Heart left ventricle (tissue), 16 donors: ENCODE measurements around the gene DPP9. TPM values are rescaled to one million over a fixed set of nuclear protein-coding genes. Genes with fewer than 3 reads are reported as not detected.

Experiments
- ATAC-seq, 4 donors: fragments of 200-7000 bp; cut with Tn5 transposase; one replicate each; pipeline ENCODE4 v1.9.1; 2020 to 2022; ENCODE audit warnings: moderate library complexity in 4 of 4, mild to moderate bottlenecking in 3 of 4, moderate number of reproducible peaks in 1 of 4
- DNase-seq, 5 donors: peaks; one replicate each; pipeline ENCODE4 v3.0.0-alpha.2; 2020
- H3K27ac ChIP-seq, 12 donors: fragments of 200-600 bp; sonication (generic) in 4 of 12; one replicate each; pipeline versions ENCODE4 v1.5.0 to v1.8.0; 2016 to 2022; ENCODE audit warnings: mild to moderate bottlenecking in 2 of 12
- H3K27me3 ChIP-seq, 9 donors: fragments of 200-600 bp; sonication (generic) in 2 of 9; one replicate each; pipeline versions ENCODE4 v1.5.1 to v1.8.0; 2016 to 2022; ENCODE audit warnings: mild to moderate bottlenecking in 3 of 9
- H3K36me3 ChIP-seq, 9 donors: fragments of 200-600 bp; sonication (generic) in 2 of 9; one replicate each; pipeline versions ENCODE4 v1.5.0 to v1.8.0; 2018 to 2022; ENCODE audit warnings: mild to moderate bottlenecking in 2 of 9
- H3K4me1 ChIP-seq, 12 donors: fragments of 200-600 bp; sonication (generic) in 4 of 12; one replicate each; pipeline versions ENCODE4 v1.5.0 to v1.8.0; 2016 to 2022; ENCODE audit warnings: mild to moderate bottlenecking in 3 of 12
- H3K4me3 ChIP-seq, 12 donors: fragments of 200-600 bp; sonication (generic) in 4 of 12; one replicate each; pipeline versions ENCODE4 v1.5.0 to v1.8.0; 2017 to 2022; ENCODE audit warnings: mild to moderate bottlenecking in 9 of 12, moderate library complexity in 4 of 12
- H3K9me3 ChIP-seq, 12 donors: fragments of 200-600 bp; sonication (generic) in 4 of 12; one replicate each; pipeline versions ENCODE4 v1.5.0 to v1.8.0; 2016 to 2022; ENCODE audit warnings: mild to moderate bottlenecking in 1 of 12
- POLR2A ChIP-seq, 2 donors: fragments of 450-650 bp; IDR thresholded peaks; one replicate each; pipeline ENCODE4 v1.6.1; 2017; ENCODE audit warnings: antibody characterized with exemption in 2 of 2, mild to moderate bottlenecking in 2 of 2, moderate library complexity in 2 of 2
- WGBS, 4 donors: extraction: QIAGEN DNeasy Blood & Tissue Kit in 2 of 4; methylation state at CpG; one replicate each; pipeline versions ENCODE4 v1.1.5 to v1.1.7; 2013 to 2018; 5-methylcytosine and 5-hydroxymethylcytosine counted together
- intact Hi-C, 10 donors: fragments of 100-400 bp; cut with DNase I; formaldehyde crosslinking; loops; one replicate each; pipeline versions ENCODE4 v1.11.1 to v1.14.2; 2022
- polyA plus RNA-seq, 2 donors: library from polyadenylated mRNA; stranded (reverse); fragments of 200-250 nt; gene quantifications; one replicate each; pipeline ENCODE4 v1.2.3, GENCODE V29; 2013
- total RNA-seq, 9 donors: library from RNA; depleted of rRNA in 2 of 9; stranded (reverse); fragments of >200 nt in 2 of 9; fragmentation: NEBNext Ultra II Directional in 3 of 9; extraction: Animal tissue kit (Norgen Biotek cat#: 25700) in 3 of 9; gene quantifications; one replicate each; pipeline versions ENCODE4 v1.1.0 to v1.2.4, GENCODE V29; 2016 to 2023
- TF ChIP-seq, protein P1 (sequence below), 12 donors: fragments of 200-600 bp; sonication (generic) in 4 of 12; IDR thresholded peaks; one replicate each; pipeline versions ENCODE4 v1.5.0 to v1.8.0; 2018 to 2022; ENCODE audit warnings: antibody characterized with exemption in 12 of 12, mild to moderate bottlenecking in 5 of 12
- donor health status: ischemic (EF 13 %, LVEDD 7.1; RV severe dilation, severe dysfunction).
- donor health status: healthy with polysubstance abuse.
- donor health status: DM: no; HTN: yes; CAD: no.
- donor health status: DM: no; HTN: no; CAD: no.
- donor health status: ischemic (EF 25% LVEDD 6.9; RV normal size, moderate dysfunction).
- donor health status: ischemic (EF 25% LVEDD 5.7; RV mildly dilated, moderate dysfunction).
- donor health status: healthy.
- donor health status: DM: yes; HTN: yes; CAD: no.
- donor health status: ischemic (EF 35%, LVEDD 5.7; RV mildly dilated, moderate dysfunction).
- donor health status: nonischemic (EF 11% LVEDD 7.7; RV severe dilation, severe dysfunction).
- donor health status: DM: yes; HTN: yes; CAD: no.
- donor health status: PGD.
- donor health status: ischemic (EF 29% LVEDD 5.4; RV normal size, mild dysfunction).
- donor health status: nonischemic (EF 23%, LVEDD 6.1; RV moderate dilation, normal function).

Gene DPP9
- total and polyA plus RNA-seq, 11 donors = 30.7 to 65.2 (median 47.7) TPM

DNA sequence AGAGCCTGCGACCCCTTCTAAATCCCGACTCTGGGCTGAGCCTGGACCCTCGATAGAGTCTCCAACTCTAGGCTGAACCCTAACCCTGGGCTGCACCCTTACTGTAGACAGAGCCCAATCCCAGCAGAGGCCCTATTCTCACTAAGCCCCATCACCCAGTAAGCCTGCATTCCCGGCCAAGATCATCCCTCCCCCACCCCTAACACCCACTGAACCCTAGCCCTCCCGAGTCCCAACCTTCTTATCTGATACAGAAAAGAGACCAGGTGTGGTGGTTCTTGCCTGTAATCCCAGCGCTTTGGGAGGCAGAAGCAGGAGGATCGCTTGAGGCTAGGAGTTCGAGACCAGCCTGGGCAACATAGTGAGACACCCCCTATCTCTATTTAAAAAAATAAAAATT is 86.9 kb downstream of the DPP9 start:
- intact Hi-C loops = loop anchor here (1.0 to 5.0 kb wide), 6 partner anchors 59 to 79 kb away; partner anchors contain the start of gene SEMA6B (in 9 of the 10)
- 56 to 79% (median 63%) methylated on average over 8 of the region's 8 CpGs for WGBS, 4 donors
- TF ChIP-seq, protein P1, sequence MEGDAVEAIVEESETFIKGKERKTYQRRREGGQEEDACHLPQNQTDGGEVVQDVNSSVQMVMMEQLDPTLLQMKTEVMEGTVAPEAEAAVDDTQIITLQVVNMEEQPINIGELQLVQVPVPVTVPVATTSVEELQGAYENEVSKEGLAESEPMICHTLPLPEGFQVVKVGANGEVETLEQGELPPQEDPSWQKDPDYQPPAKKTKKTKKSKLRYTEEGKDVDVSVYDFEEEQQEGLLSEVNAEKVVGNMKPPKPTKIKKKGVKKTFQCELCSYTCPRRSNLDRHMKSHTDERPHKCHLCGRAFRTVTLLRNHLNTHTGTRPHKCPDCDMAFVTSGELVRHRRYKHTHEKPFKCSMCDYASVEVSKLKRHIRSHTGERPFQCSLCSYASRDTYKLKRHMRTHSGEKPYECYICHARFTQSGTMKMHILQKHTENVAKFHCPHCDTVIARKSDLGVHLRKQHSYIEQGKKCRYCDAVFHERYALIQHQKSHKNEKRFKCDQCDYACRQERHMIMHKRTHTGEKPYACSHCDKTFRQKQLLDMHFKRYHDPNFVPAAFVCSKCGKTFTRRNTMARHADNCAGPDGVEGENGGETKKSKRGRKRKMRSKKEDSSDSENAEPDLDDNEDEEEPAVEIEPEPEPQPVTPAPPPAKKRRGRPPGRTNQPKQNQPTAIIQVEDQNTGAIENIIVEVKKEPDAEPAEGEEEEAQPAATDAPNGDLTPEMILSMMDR (IDR thresholded peaks at IDR 0.05) = no peak
- TF ChIP-seq POLR2A (IDR thresholded peaks at IDR 0.05) = no peak

DNA sequence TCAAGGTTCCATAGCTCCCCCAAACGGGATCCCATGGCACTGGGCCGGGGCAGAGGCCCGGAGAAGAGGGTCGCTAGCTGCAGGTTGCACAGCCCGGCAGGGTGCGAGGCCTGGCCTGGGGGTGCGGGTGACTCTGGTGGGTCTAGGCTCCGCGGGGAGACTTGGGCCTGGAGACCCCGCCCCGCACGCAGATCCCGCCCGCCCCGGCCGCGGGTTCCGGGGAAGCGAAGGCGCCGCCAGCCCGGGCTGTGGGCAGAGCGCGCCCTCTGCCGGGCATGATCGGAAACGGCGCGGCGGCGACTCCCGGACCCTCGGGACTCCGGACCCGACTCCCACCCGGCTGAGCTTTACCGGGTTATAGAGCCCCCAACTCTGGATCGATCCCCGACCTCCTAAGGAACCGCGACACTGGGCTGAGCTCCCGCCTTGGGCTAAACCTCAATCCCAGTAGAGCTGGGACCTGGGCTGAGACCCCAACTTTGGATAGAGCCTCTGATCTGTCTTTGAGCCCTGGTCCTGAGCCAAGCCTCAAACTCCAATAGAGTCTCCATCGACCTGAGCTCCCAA is 87.4 kb downstream of the DPP9 start:
- no peaks in the 10 kb centered on the region for H3K27me3 ChIP-seq
- peaks cover 0 to 69% (median 31%) of the 10 kb centered on the region in 12 donors for H3K4me1 ChIP-seq
- ATAC-seq (peak in 2 of 4 donors; percentile 16 to 20), DNase-seq (peak; percentile 61 to 90 (median 69))
- WGBS, 4 donors = 0 to 3% (median 1%) methylated on average over 8 to 43 of the region's 43 CpGs
- TF ChIP-seq, protein P1 (IDR thresholded peaks at IDR 0.05) = peak; percentile 88 to 99 (median 96)
- TF ChIP-seq POLR2A (IDR thresholded peaks at IDR 0.05) = no peak
- intact Hi-C loops = loop anchor here (1.0 to 5.0 kb wide), 6 partner anchors 59 to 79 kb away; partner anchors contain the start of gene SEMA6B (in 9 of the 10)
- no peaks in the 10 kb centered on the region for H3K9me3 ChIP-seq
- no peaks in the 10 kb centered on the region for H3K36me3 ChIP-seq
- H3K4me3 ChIP-seq = peak overlapping the region in 11 of 12 donors; percentile 16 to 75 (median 56)
- H3K27ac ChIP-seq = peak overlapping the region in 8 of 12 donors; percentile 7 to 69 (median 44)

More for the DNA sequence above, 86.9 kb downstream of the DPP9 start:
- Histone ChIP-seq H3K27ac (peak overlapping the region in 6 of 12 donors; percentile 19 to 69 (median 54)), H3K36me3 (no peaks in the 10 kb centered on the region), H3K4me1 (peaks cover 0 to 71% (median 31%) of the 10 kb centered on the region in 12 donors), H3K27me3 (no peaks in the 10 kb centered on the region), H3K9me3 (no peaks in the 10 kb centered on the region), H3K4me3 (peak overlapping the region in 9 of 12 donors; percentile 16 to 75 (median 57))
- no peak for DNase-seq
- ATAC-seq = no peak

DNA sequence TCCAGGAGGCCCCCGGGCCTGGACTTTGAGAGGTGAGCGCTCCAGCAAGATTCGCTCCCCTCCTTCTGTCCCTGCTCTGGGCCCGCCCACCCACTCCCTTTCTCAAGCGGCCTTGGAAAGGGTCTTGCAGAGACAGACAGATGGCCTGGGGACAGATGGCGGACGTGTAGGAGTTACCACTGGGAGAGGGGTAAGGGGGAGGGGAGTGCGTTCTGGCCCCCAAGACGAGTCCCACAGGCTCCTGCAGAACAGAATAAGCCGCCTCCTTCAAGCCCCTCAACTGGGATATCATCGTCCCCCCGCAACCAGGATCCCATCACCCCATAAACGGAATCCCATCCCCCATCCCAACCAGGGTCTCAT is 87.9 kb downstream of the DPP9 start:
- Histone ChIP-seq H3K9me3 (no peaks in the 10 kb centered on the region), H3K27me3 (no peaks in the 10 kb centered on the region), H3K27ac (peak overlapping the region in 7 of 12 donors; percentile 28 to 69 (median 48)), H3K4me1 (peaks cover 0 to 64% (median 30%) of the 10 kb centered on the region in 12 donors), H3K36me3 (no peaks in the 10 kb centered on the region), H3K4me3 (peak overlapping the region in 11 of 12 donors; percentile 16 to 75 (median 56))
- no peak for DNase-seq
- 34 to 41% (median 39%) methylated on average over 9 to 13 of the region's 13 CpGs for WGBS, 4 donors
- no peak for ATAC-seq
- TF ChIP-seq POLR2A (IDR thresholded peaks at IDR 0.05) = no peak
- TF ChIP-seq, protein P1 (IDR thresholded peaks at IDR 0.05) = no peak
- intact Hi-C loops = loop anchor here (1.0 to 5.0 kb wide), 6 partner anchors 58 to 78 kb away; partner anchors contain the start of gene SEMA6B (in 9 of the 10)

DNA sequence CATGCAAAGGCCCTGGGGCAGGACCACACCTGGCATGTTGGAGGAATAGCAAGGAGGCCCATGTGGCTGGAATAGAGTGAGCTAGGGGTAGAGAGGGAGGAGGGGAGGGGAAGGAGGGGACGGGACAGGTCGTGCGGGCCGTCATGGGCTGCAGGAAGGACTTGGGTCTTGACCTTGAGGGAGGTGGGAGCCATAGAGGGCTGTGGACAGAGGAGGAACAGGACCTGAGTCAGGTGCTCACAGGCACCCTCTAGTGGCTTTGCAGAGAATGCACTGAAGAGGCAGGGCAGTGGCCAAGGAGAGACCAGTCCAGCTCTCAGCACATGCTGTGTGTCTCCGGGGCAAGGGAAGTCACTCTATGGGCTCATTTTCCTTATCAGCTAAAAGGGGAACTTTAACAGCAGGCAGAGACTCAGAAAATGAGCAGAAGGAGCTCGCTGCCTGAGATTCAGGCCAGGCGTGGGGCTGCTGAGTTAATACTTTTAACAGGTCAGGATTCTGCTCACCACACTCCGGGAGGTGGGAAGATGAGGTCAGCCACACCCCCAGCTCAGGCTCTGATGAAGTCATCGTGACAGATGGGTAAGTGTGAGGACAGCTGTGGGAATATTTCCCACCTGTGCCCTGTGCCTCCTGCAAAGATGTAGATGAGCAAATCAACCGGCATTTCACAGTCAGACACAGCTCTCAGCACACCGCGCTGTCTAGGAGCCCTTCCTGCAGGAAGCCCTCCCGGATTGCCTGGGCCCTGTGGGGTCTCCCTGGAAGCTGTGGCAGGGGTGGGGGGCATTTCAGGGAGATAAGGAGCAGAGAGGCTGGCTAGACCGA is 90.3 kb downstream of the DPP9 start:
- WGBS, 4 donors = 25 to 31% (median 27%) methylated on average over 14 of the region's 14 CpGs
- Histone ChIP-seq H3K27me3 (no peaks in the 10 kb centered on the region), H3K4me1 (peaks cover 0 to 47% (median 18%) of the 10 kb centered on the region in 12 donors), H3K27ac (peak overlapping the region in 1 of 12 donors; percentile 62), H3K36me3 (no peaks in the 10 kb centered on the region), H3K4me3 (no peak overlapping the region), H3K9me3 (no peaks in the 10 kb centered on the region)
- intact Hi-C loops = loop anchor here in 2 of 10 donors (2.0 to 5.0 kb wide), 2 partner anchors 56 to 57 kb away; no protein-coding TSS in a partner anchor
- ATAC-seq = peak; percentile 33 to 83 (median 76)
- peak; percentile 56 to 75 (median 71) for DNase-seq
- no peak for TF ChIP-seq POLR2A (IDR thresholded peaks at IDR 0.05)
- TF ChIP-seq, protein P1 (IDR thresholded peaks at IDR 0.05) = peak; percentile 57 to 84 (median 78)
